ENCODE data around the gene DGKG. TPM values are rescaled to one million over a fixed set of nuclear protein-coding genes. Genes with fewer than 3 reads are reported as not detected.

Gene DGKG
- total and polyA plus RNA-seq, 8 donors, result 0.12 to 26.3 (median 2.7) TPM

- no peak for DNase-seq
- TF ChIP-seq, protein P1, sequence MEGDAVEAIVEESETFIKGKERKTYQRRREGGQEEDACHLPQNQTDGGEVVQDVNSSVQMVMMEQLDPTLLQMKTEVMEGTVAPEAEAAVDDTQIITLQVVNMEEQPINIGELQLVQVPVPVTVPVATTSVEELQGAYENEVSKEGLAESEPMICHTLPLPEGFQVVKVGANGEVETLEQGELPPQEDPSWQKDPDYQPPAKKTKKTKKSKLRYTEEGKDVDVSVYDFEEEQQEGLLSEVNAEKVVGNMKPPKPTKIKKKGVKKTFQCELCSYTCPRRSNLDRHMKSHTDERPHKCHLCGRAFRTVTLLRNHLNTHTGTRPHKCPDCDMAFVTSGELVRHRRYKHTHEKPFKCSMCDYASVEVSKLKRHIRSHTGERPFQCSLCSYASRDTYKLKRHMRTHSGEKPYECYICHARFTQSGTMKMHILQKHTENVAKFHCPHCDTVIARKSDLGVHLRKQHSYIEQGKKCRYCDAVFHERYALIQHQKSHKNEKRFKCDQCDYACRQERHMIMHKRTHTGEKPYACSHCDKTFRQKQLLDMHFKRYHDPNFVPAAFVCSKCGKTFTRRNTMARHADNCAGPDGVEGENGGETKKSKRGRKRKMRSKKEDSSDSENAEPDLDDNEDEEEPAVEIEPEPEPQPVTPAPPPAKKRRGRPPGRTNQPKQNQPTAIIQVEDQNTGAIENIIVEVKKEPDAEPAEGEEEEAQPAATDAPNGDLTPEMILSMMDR (IDR thresholded peaks at IDR 0.05), result no peak
- Histone ChIP-seq H3K4me3 (no peak overlapping the region), H3K36me3 (no peaks in the 10 kb centered on the region), H3K27me3 (no peaks in the 10 kb centered on the region), H3K27ac (no peak overlapping the region), H3K9me3 (no peaks in the 10 kb centered on the region), H3K4me1 (no peaks in the 10 kb centered on the region)
- intact Hi-C loops (cut with DNase I; ENCODE audit: low total_unique reads), result no loop called here
- 85 to 93% (median 91%) methylated on average over 15 of the region's 15 CpGs for WGBS, 5 donors
These were observed 224.9 kb downstream of the DGKG start for GRCh38 chr3:186137051-186137685.

GRCh38 chr3:186133980-186134379 lies 228.1 kb downstream of the DGKG start:
- Histone ChIP-seq H3K9me3 (no peaks in the 10 kb centered on the region), H3K4me1 (no peaks in the 10 kb centered on the region), H3K27me3 (no peaks in the 10 kb centered on the region), H3K36me3 (no peaks in the 10 kb centered on the region), H3K4me3 (no peak overlapping the region), H3K27ac (no peak overlapping the region)
- intact Hi-C loops (cut with DNase I; ENCODE audit: low total_unique reads), result no loop called here
- DNase-seq, result no peak
- TF ChIP-seq POLR2A (IDR thresholded peaks at IDR 0.05) (no peak), EP300 (IDR thresholded peaks at IDR 0.05) (no peak), POLR2AphosphoS5 (IDR thresholded peaks at IDR 0.05) (no peak)
- TF ChIP-seq, protein P1 (IDR thresholded peaks at IDR 0.05), result no peak
- 68 to 90% (median 77%) methylated on average over 4 to 5 of the region's 5 CpGs for WGBS, 5 donors

DNA sequence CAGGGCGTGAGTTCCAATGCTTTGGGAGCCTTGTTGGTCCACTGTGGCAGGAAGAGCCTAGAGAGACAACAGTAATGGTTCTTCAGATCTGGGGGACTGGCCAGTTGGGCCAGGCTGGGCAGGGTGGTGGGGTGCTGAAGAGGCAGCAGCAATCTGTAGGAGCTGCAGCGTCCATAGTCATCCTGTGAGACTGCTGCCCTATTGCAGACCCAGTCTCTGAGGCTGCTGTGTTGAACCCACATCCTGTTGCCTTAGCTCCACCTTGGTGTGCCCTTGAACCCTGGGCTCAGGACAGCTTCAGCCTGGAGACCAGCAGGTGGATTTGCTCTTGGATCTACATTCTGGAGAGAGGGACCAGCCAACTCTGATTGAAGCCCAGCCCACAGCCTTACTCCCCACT lies 229.5 kb downstream of the DGKG start:
- WGBS, 5 donors, result 80 to 96% (median 92%) methylated on average over 1 to 2 of the region's 2 CpGs
- Histone ChIP-seq H3K36me3 (no peaks in the 10 kb centered on the region), H3K4me3 (no peak overlapping the region), H3K4me1 (no peaks in the 10 kb centered on the region), H3K9me3 (no peaks in the 10 kb centered on the region), H3K27me3 (no peaks in the 10 kb centered on the region), H3K27ac (no peak overlapping the region)
- TF ChIP-seq POLR2A (IDR thresholded peaks at IDR 0.05), result no peak
- DNase-seq, result no peak
- intact Hi-C loops (cut with DNase I; ENCODE audit: low total_unique reads), result no loop called here

GRCh38 chr3:186129206-186129605 lies 232.8 kb downstream of the DGKG start:
- Histone ChIP-seq H3K4me1 (peaks cover 2 to 6% (median 6%) of the 10 kb centered on the region in 4 donors), H3K36me3 (no peaks in the 10 kb centered on the region), H3K4me3 (no peak overlapping the region), H3K27me3 (no peaks in the 10 kb centered on the region), H3K27ac (no peak overlapping the region), H3K9me3 (no peaks in the 10 kb centered on the region)
- no peak for TF ChIP-seq POLR2AphosphoS5 (IDR thresholded peaks at IDR 0.05)
- WGBS, 5 donors, result 79 to 92% (median 83%) methylated on average over 4 of the region's 4 CpGs
- intact Hi-C loops (cut with DNase I; ENCODE audit: low total_unique reads), result no loop called here
- no peak for DNase-seq

- Histone ChIP-seq H3K9me3 (no peaks in the 10 kb centered on the region), H3K27ac (no peak overlapping the region), H3K4me3 (no peak overlapping the region), H3K27me3 (no peaks in the 10 kb centered on the region), H3K36me3 (no peaks in the 10 kb centered on the region), H3K4me1 (peaks cover 5 to 17% (median 9%) of the 10 kb centered on the region in 4 donors)
- TF ChIP-seq POLR2AphosphoS5 (IDR thresholded peaks at IDR 0.05) (no peak), EP300 (IDR thresholded peaks at IDR 0.05) (no peak), POLR2A (IDR thresholded peaks at IDR 0.05) (no peak)
- TF ChIP-seq, protein P1 (IDR thresholded peaks at IDR 0.05), result no peak
- WGBS, 5 donors, result 51 to 75% (median 67%) methylated on average over 8 of the region's 8 CpGs
- DNase-seq, result no peak
- intact Hi-C loops (cut with DNase I; ENCODE audit: low total_unique reads), result no loop called here
These were observed 233.9 kb downstream of the DGKG start for GRCh38 chr3:186128158-186128557.
